ENCODE results near the gene HERPUD2.

DNA sequence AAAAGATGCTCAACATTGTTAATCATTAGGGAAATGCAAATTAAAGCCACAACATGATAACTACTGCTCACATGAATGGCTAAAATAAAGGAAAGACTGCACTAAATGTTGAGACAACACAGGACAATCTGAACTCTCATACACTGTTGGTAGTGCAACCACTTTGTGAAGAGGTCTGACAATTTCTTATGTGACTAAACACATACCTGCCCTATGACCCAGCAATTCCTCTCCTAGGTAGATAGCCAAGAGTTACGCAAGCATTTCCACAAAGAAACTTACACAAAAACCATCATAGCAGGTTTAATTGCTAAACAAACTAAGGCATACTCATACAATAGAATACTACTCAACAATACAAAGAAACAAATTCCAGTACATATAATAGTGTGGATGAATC is 41.8 kb upstream of the HERPUD2 start:
- TF ChIP-seq YY1 (IDR thresholded peaks at IDR 0.05; ENCODE audit: low read depth) (no peak), RAD21 (IDR thresholded peaks at IDR 0.05; ENCODE audit: low read depth) (no peak), EP300 (IDR thresholded peaks at IDR 0.05; ENCODE audit: borderline replicate concordance) (no peak)

Data from Ishikawa (cell line).